GM23338 (cell line): ENCODE data around the gene BACH1.

Source experiments
- EZH2 ChIP-seq: fragments of 200-600 bp; sonication (generic); IDR thresholded peaks from one replicate; pipeline ENCODE4 v1.8.0; 2017; ENCODE audit warnings: antibody characterized with exemption, mild to moderate bottlenecking, low read depth; ENCODE audit not compliant: unreplicated experiment
- TF ChIP-seq, protein P1 (sequence below), 2 experiments: fragments of 200-600 bp in 1 of 2; sonication (generic) in 1 of 2; conservative IDR thresholded peaks; 2 replicates each; pipeline versions ENCODE4 v1.5.1 to v1.6.1; 2016 to 2017; ENCODE audit warnings: antibody characterized with exemption in 2 of 2, low read depth in 2 of 2, mild to moderate bottlenecking in 2 of 2, moderate library complexity in 1 of 2

DNA sequence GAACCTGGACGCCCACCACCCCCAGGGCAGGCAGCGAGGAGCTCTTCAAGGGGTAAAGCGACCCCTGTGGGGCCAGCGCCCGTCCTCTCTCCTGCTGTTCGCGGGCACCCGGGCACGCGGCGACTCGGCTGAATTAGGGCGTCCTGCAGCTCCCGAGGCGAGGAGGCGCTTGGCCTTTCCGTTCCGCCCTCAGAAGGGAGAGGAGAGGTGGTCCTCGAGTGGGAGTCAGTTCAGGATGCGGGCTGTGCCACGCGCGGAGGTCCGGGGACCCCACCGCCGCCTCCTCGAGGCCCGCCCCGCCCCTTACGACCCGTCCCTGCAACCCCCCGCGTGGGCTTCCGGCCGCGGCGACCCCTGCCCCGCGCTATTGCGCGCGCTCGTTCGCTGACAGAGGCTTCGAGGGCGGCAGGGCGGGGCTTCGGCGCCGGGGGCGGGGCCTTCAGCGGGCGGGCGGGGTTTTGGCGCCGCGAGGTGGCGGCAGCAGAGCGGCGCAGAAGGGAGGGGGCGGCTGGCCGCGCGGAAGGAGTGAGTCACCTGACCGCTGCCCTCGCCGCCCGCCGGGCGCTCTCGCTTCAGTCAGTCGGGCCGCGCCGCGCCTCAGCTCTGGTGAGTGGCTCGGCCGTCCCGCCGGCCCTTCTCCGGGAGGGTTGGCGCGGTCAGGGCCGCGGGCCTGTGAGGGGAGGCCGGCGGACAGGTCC, at the start of gene BACH1:
- TF ChIP-seq, protein P1, sequence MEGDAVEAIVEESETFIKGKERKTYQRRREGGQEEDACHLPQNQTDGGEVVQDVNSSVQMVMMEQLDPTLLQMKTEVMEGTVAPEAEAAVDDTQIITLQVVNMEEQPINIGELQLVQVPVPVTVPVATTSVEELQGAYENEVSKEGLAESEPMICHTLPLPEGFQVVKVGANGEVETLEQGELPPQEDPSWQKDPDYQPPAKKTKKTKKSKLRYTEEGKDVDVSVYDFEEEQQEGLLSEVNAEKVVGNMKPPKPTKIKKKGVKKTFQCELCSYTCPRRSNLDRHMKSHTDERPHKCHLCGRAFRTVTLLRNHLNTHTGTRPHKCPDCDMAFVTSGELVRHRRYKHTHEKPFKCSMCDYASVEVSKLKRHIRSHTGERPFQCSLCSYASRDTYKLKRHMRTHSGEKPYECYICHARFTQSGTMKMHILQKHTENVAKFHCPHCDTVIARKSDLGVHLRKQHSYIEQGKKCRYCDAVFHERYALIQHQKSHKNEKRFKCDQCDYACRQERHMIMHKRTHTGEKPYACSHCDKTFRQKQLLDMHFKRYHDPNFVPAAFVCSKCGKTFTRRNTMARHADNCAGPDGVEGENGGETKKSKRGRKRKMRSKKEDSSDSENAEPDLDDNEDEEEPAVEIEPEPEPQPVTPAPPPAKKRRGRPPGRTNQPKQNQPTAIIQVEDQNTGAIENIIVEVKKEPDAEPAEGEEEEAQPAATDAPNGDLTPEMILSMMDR (conservative IDR thresholded peaks at IDR 0.05; ENCODE audit: low read depth in 2 of 2), result peak in 1 of 2 experiments; percentile 26; a peak in 1 of 4 replicates
- no peak for TF ChIP-seq EZH2
